HG03460 (cell line): ENCODE data around the gene PRKG1.

ENCODE experiments used
- ATAC-seq: cut with Tn5 transposase; IDR thresholded peaks from one replicate; pipeline ENCODE4 v1.9.1; 2021; ENCODE audit not compliant: unreplicated experiment

PRKG1 gene

DNA sequence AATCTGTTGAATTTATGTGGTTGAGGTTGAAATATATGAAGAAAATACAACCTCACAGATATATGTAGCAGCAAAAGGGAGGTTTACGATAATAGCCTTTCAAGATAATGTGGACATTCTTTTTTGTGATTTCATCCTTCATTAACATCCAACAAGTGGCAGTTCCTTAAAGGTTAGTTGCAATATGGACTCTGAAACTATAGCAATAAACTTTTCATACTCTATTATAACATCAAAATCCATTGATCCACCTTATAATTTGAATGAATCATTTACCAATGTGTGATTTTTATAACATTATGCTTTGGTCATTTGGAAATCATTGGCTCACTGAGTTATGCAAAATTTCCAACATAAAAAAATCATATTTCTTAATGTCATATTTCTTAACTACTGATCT lies 825.9 kb downstream of the PRKG1 start:
- no peak for ATAC-seq

DNA sequence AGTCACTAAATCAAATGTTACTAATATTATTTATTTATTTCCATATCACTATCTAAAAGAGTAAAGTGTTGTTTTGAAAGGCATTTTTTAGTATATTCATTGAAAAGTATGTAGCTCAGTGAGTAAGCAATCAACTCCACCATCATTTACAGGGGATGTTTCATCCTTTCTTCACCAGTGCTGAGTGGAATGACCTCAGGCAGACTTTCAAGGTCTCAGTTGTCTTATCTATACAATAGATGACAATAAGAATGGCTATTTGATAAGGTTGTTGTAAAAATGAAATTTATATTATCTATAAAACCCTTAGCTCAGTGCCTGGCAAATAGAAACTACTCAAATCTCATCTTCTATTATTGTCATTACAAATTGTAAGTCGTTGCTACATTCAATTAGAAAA lies 829.4 kb downstream of the PRKG1 start:
- ATAC-seq = no peak

DNA sequence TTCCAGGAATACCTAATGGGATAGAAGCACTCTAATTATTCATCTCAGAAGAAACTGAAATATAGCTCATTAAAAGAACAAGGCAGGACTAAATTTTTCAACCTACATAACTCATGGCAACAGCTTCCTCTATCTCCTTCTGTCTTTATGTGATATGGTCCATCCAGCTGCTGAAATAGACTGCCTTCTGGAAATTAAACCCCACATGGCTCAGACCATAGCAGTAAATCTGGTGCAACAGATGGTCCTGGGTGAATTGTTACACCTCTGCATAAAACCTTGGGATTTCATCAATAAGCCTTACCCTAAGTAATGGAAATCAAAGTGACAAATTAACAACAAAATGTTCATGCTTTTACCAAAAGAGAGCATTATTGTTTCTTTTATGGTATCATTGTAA lies 830.7 kb downstream of the PRKG1 start:
- no peak for ATAC-seq

DNA sequence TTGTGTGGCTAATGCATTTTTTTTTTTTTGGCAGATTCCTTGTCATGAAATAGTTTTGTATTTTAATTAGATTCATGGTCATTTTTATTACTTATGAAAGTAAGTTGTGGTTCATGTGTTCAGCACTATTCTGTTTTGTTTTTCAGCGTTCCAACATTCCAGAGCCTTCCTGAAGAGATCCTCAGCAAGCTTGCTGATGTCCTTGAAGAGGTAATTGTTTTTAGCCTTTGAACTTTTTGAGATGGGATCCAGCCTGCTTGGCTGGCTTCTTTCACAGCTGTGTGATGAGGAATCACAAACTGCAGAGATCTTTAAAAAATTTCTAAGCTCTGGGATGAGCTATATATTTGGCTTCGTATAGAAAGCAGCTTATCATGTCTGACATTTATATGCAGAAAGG lies 833.1 kb downstream of the PRKG1 start:
- no peak for ATAC-seq

DNA sequence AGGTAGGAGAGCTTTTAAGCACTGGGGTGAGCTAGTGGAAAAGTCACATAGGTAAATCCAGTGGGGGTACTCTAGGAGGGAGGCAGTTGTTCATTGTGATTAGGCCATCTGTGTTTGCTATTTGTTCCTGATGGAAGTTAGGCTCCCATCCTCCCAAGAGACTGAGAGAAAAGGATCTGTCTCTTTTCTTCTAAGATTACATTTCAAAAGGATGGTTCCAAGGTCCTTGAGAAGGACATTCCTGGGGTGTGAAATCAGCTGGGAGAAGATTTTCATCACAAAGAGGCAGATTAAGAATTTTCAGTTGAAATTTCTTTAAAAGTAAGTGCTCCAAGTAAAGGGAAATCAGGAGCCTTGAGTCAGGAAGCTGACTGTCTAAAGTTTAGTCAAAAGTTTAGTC lies 835.9 kb downstream of the PRKG1 start:
- ATAC-seq = no peak

DNA sequence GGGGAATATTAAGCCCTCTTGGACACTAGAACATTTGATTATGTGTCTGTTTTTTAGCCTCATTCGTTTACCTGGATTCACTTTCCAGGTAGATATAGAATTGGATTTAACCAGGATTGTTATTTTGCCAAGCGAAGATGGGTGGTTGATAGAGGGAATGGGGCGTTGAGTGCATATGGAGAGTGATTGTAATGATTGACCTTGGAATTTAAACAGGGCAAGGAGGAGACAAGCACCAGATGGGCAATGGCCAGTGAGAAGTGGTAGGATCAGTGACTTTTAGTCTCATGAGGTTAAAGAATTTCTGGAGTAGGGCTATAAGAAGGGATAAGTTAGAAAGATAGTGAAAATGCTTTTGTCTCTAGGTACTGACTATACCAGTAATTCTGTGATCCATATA lies 836.3 kb downstream of the PRKG1 start:
- ATAC-seq = no peak

DNA sequence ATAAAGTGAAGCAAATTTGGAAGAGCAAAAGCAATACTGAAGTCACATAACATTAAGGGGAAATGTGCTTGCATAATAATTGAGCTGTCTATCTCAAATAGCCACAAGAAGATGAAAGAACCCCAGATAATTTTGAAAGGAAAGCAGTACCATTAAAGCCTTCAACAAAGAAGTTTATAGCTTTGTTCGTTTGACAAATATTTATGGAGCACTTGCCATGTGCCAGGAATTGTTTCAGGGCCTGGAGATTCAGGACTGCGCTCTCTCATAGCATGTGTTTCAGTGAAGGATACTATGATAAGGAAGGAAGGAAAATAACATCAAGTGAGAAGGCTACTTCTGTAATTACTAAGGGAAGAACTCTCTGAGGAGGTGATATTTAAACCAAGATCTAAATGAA lies 837.4 kb downstream of the PRKG1 start:
- no peak for ATAC-seq

DNA sequence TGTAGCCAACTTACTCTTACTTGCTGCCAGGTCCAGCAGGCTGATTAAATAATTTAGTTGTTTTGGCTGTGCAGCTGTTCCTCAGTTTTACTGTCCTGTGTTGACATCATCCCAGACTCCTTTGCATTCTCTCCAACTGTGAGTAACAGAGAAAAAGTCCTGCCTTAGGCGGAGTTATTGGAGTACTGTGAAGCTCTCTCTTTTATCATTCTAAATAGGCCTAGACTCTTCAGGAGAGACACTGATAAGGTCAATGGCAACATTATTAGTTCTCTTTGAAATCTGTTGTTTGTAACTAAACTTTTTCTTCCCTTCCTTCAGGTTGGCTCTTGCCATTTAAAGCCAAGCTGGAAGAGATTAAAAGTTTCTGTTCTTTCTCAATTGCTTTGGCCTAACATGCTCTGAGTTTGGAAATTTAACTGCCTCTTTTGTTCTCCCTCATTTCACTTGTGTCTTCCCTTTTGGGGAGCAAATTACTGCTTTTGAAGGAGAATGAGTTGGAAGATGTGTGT lies 840.8 kb downstream of the PRKG1 start:
- ATAC-seq = no peak

DNA sequence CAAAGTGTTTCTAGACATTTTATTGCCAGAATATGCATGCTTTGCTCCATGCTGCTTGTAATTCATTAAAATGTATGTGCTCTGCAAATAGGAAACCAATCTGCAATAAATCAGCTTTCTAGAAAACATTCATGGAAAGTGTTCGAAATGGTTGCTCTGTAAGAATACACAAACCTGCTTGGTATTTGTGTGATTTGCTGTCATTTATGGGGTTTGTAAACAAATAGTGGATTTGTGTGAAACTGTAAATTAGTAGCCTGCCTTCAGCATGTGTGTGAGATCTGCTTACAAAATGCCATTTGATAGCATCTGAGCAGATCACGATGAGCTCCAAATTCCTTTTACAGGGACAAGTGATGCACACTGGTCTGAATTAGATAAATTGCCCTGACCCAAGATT lies 844.2 kb downstream of the PRKG1 start:
- no peak for ATAC-seq

DNA sequence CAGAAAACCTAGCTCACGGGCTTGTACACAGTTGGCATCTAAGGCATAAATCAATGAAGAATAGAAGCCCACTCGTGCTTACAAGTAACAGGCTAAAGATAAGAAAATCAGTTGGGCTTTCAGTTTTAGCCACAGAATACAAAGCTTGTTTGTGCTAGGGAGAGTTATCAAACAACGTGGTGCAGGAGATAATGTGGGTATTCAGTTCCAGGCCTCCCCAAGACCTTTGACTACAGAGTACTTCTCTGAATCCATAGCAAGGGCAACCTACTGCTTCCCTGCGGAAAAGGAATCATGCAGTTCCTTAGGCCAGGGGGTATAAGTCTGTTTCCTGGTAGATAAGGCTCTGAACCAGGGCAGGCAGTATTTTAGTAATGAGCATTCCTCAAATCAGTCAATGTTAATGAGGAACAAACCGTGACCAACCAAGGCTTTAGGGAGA lies 844.6 kb downstream of the PRKG1 start:
- ATAC-seq = no peak

DNA sequence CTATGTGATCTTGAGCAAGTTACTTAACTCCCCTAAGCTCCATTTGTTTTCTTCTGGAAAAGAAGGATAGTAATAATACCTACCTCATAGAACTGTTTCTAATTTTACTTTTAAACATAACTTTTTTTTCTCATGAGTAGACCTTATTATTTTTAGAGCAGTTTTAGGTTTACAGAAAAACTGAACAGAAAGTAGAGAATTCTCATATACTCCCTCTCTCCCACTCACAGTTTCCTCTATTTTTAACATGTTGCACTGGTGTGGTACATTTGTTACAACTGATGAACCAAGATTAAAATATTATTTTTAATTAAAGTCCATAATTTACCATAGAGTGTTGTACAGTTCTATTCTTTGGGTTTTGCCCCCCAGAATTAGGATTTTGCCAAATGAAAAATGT lies 846.4 kb downstream of the PRKG1 start:
- no peak for ATAC-seq

DNA sequence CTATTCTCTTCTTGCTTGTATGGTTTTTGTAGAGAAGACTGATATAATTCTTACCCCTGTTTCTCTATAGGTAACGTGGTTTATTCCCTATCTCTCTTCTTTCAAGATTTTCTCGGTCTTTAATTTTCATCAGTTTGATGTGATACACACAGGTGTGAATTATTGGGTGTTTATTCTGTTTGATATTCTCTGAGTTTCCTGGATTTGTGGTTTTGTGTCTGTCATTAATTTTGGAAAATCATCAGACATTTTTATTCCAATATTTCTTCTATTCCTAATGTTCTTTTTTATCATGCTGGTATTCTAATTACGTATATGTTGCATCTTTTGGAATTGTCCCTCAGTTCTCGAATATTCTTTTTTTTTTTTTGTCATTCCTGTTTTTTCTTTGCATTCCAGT lies 850.1 kb downstream of the PRKG1 start:
- no peak for ATAC-seq

DNA sequence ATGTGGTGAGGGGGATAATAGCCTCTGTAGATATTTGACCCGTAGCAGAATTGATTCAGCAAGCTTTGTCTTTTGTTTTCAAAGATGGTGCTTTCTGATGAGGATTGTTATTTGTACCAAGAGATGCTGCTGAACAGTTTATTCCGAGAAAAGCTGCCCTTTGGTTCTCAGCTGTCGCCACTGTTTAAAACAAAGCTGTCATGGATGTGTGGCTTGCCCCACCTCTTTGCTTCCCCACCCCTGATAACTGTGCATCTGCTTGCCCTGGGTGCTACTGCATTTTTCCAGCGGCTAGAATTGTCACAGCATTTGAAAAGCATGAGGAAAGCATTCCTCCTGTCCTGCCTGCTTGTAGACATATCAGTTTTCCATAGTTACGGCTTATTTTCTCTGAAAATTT lies 852.0 kb downstream of the PRKG1 start:
- ATAC-seq = no peak

DNA sequence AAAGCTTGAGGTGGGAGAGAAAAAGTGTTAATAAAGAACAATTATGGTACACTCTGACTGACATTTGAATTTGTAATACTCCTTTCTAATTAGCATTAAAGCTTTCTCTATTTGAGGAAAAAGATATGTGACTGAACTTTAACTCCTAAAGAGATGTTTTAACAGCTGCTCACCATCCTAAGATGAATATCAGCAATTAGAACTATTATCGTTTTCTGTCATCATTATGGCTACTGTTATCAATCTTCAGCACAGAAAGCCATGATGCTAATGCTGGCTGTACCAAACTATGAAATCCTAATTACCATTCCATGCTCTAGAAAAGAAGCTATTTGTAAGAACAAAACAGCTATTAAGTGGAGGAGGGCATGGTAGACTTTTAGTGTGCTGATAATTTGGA lies 853.9 kb downstream of the PRKG1 start:
- no peak for ATAC-seq

DNA sequence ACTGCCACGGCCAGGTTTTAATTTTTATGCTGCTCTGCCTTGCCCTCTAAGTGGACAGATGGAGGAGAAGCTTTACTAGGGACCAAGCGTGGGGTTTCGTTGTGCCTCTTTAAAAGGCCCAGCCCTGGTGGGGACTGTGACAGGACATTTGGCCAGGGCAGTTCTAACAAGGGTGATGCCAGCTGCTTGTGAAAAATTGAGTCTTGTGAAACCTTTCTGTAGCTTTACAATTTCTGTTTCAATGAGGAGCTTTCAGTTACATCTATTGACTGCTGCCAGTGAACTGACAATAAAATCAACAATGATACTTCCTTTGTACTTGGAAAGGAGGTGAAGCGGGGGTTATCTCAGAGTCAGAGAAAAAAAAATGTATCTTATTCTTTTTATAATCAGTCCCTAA lies 858.2 kb downstream of the PRKG1 start:
- no peak for ATAC-seq

DNA sequence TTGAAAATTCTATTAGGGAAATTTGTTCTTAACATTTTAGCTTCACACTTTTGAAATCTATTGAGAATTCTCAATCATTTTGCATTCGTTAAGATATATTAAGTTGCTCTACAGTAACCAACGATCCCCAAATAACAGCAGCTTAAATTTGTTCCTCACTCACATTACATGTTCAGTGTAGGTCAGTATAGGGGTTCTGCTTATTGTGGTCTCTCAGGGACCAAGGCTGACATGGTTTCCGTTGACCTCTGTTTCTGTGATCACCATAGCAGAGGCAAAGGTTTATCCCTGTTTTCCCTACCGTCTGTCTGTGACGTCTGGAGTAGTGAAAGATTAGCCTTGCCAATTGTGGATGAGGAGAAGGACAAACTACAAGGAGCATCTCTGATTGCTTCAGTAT lies 860.1 kb downstream of the PRKG1 start:
- ATAC-seq = no peak

DNA sequence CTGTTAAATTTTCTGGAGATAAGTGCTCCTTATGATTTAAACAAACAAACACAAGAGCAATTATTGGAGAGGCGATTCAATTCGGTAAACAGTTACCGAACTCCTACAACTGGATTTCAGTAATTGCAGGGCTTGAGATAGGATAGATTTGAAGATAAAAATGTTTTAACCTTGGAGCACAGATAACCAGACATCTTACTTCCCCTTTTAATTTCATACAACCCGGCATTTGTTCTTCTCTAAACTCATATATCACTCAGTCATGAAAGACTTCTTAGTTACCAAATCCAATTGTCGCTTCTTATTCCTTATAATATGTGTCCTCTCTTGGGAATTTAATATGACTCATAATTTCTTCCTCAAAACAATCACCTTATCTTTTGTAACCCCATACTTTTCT lies 861.1 kb downstream of the PRKG1 start:
- no peak for ATAC-seq

DNA sequence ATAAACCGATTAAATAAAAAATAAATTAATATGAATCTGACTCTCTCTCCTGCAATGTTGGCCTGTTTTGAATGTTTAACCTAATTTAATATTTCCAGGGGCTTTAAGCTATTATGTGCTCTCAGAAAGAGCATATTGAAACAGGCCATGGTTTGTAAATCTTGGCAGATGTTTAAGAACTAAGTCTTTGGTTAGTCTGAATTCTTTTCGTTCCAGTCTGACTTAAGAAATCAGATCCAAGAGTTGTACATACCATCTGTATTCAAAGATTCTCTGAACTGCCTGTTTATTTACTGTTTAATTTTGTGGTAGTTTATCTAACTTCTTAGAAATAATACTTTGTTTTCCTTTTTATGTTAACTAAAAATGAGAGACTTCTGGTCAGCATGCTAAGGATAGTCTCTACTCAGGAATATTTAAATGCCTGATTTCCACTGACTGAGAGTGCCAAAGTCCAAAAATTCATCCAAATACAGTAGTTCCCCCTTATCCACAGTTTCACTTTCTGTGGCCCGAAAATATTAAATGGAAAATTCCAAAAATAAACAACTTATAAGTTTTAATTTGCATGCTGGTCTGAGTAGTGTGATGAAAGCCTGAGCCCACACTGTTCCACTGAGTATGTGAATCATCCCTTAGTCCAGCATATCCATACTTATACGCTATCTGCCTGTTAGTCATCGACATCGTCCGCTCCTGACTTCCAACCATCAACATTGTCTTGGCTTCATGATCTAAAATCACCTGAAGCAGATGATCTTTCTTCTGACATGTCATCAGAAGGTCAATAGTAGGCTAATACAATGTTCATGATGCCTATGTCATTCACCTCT lies 863.2 kb downstream of the PRKG1 start:
- ATAC-seq = no peak

DNA sequence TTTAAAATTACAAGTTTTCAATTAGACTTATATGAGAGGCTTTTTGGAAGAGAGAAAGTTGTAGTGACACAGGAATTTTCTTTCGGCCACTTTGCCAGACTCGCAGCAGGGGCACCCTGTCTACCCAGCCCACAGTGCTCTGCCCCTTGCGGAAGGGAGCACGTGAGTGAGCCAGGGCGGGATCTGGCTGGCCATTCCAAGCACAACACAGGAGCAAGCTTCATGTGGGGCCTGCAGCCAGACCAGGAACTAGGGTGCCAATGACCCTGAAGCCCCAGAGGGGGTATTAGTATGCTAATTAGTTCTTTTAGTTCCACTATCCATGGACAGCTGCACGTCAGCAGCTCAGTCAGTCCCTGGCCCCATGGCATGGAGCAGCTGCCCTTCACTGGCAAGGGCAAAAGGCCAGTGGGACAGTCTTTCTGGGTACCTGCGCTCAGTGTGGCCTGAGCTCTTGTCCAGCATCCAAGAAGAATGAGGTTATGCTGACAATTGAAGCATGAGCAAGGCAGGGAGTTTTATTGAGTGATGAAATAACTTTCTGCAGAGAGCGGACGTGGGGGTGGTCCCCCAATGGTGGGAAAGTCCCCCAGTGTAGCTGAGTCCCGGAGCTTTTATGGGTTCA lies 876.2 kb downstream of the PRKG1 start:
- no peak for ATAC-seq

DNA sequence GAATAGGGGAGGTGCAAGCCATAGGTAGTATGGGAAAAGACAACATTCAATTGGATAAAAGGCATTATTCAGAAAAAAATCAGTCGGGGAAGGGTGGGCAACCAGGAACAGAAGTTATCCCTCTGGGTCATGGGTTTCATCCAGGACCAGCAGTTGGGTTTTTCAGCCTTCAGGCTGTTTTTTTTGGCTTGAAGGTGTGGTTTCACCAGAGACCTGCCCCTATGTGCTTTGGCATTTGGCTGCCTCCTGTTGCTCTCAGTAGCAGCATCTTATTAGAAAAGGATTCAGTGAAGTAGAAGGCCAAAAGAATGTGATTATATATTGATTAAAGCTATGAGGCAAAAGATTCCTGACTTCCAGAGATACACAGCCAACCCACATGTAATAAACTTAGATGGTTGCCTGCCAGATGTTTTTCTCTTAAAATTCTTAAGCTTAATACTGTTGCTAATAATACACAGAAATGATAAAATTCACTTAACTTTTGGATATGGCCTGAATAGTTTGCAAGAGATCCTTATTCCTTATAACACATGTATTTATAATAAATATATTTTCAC lies 876.8 kb downstream of the PRKG1 start:
- ATAC-seq = no peak

DNA sequence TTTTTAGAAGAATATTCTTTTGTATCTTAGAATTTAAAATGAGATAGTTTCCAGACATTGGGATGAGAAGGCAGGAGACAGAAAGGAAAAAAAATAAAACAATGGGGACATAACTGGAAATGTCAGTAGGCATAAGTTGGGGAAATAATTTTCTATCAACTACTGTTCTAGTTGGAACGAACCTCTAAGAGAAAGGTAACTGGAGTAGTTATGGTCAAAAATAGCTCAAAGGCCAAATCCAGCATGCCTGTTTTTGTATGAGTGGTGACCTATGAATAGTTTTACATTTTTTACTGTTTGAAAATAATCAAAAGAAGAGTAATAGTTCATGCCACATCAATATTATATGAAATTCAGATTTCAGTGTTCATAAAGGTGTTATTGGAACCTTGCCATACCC lies 877.3 kb downstream of the PRKG1 start:
- no peak for ATAC-seq

DNA sequence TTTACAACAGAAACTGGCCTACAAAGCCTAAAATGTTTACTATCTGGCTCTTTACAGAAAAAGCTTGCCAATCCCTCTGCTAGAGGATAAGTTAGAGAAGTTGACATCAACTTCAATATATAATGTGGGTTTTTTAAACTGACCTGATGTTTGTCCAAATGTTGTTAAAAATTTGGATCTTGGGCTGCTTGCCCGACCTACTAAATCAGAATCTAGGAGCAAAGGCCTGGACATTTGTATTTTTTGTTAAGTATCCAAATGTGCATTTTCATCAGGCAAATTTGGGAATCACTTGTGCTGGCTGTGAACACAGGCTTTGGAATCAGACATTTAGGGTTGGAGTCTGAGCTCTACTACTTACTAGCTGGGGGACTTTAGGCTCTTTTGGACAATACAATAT lies 877.8 kb downstream of the PRKG1 start:
- no peak for ATAC-seq
